ENCODE results near the gene S1PR3.

S1PR3 gene

DNA sequence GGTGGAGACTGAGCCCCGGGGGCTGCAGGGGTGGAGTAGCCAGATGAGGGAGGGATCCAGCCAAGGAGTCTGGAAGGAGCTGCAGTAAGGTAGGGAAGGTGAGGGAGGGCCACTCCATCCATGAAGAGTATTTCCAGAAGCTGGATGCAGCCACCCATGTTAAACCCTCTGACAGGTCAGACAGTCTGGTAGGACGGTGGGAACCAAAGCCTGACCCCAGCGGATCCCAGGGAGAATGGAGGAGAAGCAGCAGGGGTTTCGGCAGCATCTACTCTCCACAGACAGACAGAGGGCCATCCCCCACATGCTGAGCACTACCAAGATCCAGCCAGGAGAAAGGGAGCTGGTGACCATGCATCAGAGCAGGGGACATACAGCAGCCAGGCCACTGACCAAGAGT, 22.5 kb upstream of the S1PR3 start:
- no peak for DNase-seq (ENCODE audit: low read depth in 1 of 2, low spot score in 1 of 2)

- no peak for DNase-seq (ENCODE audit: low read depth in 1 of 2, low spot score in 1 of 2)
Measured at GRCh38 chr9:88969646-88970373, 21.5 kb upstream of the S1PR3 start.

GRCh38 chr9:88971131-88971960, 19.9 kb upstream of the S1PR3 start:
- DNase-seq (ENCODE audit: low read depth in 1 of 2, low spot score in 1 of 2): no peak

GRCh38 chr9:88972401-88972800, 18.9 kb upstream of the S1PR3 start:
- DNase-seq (ENCODE audit: low read depth in 1 of 2, low spot score in 1 of 2): no peak

DNA sequence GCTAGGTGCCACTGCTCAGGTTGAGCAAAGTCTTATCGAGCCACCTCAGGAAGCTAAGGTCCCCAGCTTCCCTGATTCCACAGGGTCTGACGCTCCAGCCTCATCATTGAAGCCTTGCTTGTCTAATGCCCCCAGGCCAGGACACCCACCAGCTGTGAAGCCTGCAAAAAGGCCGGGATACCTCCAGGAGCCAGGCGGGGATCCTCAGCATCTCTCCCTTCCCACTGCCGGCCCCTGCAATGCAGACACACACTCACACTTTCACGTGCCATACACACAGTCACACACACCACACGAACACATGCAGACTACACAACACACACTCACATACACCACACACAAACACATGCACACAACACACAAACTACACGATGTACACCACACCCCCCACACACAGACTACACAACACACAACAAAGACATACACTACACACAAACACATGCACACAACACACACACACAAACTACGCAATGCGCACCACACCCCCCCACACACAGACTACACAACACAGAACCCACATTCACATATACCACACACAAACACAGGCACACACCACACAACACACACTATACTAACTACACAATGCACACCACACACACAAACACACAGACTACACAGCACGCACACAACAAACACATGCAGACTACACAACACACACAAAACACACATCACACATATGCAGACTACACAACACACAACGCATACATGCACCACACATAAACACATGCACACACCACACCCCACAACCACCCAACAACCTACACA, 17.8 kb upstream of the S1PR3 start:
- no peak for DNase-seq (ENCODE audit: low read depth in 1 of 2, low spot score in 1 of 2)

- no peak for DNase-seq (ENCODE audit: low read depth in 1 of 2, low spot score in 1 of 2)
Measured at GRCh38 chr9:88974641-88975040, 16.6 kb upstream of the S1PR3 start.

DNA sequence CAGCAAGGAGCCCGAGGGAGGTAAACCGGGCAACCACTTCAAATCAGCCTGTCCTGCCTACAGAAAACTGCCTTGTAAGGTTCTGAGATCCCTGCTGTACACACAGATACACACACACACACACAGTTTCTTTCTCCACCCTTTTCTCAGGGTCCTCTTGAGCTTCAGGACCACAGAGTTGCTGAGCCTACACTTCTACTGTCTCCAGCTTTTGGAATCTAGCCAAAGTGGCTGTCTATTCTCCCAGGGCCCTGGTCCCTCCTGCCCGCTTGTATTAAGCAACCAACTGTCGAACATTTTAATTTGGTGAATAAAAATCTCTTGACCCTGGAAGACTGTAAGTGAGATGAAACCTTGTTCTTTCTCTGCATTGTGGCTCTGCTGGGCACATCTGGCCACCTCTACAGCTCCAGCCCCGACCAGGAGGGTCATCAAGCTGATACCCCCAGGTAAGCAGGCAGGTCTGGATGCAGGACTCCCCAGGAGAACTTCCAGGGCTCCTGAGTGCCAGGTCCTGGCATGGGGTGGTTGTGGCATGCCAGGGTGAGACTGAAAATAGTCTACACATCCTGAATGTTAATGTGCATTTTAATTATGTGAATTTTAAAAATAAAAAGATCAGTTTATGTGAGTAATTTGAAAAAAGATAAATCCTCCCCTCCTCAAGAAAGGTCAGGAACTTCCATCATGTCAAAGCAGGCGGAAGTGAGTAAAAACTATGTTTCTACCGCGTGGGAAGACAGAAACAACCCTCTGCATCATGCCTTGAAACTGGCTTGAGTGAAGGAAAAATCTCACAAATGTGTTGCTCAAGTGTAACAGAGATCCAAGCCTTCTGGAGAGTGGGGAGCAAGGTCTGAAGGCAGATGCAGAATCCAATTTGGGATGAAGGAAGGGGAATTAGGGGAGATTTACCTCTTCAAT, 15.0 kb upstream of the S1PR3 start:
- no peak for DNase-seq (ENCODE audit: low read depth in 1 of 2, low spot score in 1 of 2)

GRCh38 chr9:88976890-88977257, 14.4 kb upstream of the S1PR3 start:
- DNase-seq (ENCODE audit: low read depth in 1 of 2, low spot score in 1 of 2): no peak

DNA sequence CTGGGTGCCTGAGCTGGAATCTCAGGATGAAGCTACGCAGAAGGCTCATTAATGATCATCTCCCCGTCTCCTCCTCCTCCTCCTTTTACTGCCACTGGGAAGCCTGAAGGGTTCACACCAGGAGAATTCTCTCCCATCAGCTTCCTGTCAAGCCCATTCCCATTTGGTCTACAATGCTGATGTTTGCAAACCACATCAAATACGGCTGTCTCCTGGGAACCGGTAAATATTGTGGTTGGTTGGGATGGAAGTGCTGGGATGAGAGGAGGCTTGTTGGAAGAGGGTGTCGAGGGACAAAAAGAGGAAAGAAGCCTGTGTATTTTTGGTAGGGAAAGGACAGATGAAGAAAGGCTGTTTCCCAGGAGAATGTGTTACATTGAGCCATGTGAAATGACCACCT, 13.2 kb upstream of the S1PR3 start:
- no peak for DNase-seq (ENCODE audit: low read depth in 1 of 2, low spot score in 1 of 2)

GRCh38 chr9:88979021-88979420, 12.2 kb upstream of the S1PR3 start:
- DNase-seq (ENCODE audit: low read depth in 1 of 2, low spot score in 1 of 2): no peak

DNA sequence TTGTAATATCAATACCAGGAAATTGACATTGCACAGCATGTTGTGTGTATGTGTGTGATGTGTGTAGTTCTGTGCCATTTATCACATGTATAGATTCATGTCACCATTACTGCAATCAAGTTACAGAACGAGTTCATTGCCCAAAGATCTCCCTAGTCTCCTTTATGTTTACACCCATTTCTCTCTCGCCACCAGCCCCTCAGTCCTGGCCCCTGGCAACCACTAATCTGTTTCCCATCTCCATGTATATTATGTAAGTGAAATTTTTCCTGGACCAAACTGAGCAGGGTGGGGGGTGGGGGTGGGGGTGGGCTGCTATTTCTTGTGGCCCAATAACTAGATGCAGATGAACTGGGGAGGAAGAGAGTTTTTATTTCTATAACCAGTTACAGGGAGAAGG, 11.5 kb upstream of the S1PR3 start:
- DNase-seq (ENCODE audit: low read depth in 1 of 2, low spot score in 1 of 2): no peak

- no peak for DNase-seq (ENCODE audit: low read depth in 1 of 2, low spot score in 1 of 2)
Measured at GRCh38 chr9:88980740-88981203, 10.5 kb upstream of the S1PR3 start.

DNA sequence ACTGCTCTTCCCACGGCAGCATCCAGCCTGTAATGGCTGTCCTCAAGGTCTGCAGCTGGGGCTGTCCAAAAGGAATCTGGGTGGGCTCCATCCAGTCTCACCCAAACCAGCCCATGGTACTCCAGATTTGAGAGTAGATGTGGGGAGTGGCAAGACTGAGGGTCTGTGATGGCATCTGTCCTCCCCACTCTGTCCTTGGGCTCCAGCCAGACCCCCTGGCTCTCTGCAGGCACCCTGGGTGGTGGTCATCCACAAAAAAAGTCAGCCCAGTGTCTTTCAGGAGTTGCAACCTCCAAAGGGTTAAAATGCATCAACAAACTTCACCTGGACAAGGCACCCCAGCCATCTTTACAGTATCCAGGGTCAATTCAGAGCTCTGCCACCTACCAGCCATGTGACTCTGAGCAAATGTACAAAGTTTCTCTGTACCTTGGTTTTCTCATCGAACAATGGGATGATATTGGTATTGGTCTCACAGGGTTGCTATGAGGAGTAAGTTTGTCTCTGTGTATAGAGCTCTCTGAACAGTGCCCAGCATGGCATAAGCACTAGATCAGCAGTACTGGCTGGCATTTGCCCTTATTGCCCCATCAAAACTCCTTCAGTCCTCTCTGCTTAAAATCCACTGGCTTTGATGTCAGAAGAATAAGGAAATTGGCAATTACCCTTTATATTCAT, 7.3 kb upstream of the S1PR3 start:
- no peak for DNase-seq (ENCODE audit: low read depth in 1 of 2, low spot score in 1 of 2)

GRCh38 chr9:88984543-88984883, 6.8 kb upstream of the S1PR3 start:
- DNase-seq (ENCODE audit: low read depth in 1 of 2, low spot score in 1 of 2): no peak

DNA sequence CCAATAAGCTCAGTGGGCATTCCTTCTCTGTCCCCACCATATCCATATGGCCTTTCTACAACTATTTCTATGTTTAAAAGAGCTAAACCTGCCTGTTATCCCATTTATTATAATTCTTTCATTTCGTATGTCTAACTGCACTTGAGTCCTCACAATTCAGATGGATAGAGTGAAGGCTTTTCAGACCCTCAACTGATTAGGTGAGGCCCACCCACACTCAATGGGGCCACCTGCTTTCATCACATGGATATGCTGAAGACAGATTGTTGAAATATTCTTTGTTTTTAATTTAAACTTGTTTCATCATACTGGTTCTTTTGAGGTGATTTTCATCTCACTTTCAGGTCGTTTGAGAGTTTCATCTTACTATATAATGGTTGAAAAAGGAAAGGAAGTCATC, 5.7 kb upstream of the S1PR3 start:
- no peak for DNase-seq (ENCODE audit: low read depth in 1 of 2, low spot score in 1 of 2)

DNA sequence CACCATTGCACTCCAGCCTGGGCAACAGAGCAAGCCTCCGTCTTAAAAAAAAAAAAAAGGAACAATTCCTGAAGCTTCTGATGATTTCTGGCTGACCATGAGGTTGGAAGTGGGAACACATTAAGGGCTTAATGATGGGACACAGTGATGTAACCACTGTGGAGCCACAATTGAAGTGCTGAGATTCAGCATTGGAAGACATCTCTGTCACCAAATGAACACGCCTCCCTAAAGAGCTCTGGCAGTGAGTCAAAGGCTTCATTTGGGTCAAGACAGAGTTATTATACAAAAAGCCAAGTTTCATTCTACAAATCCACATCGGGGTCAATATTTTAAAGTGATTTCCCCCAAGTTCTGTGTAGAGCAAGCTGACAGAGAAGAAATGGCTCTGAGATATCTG, 4.5 kb upstream of the S1PR3 start:
- no peak for DNase-seq (ENCODE audit: low read depth in 1 of 2, low spot score in 1 of 2)

DNA sequence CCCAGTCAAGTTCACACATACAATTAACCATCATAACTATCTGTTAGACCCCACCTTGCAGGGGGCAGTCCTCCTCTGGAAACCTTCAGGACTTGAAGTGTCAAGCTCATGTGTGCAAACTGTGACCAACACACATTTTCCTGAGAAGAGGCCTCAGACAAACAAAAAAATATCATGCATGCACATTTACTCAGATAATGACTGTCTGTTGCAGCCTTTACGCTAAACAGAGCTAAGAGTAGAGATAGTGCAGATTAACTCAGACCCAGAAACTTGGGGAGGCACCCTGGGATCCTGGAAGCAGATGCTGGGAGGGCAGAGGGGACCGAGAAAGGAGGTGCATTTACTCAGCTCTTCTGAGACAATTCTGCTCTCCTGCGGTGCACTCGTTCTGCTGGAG, 3.6 kb upstream of the S1PR3 start:
- no peak for DNase-seq (ENCODE audit: low read depth in 1 of 2, low spot score in 1 of 2)

- peak in 1 of 2 donors; percentile 16 for DNase-seq (ENCODE audit: low read depth in 1 of 2, low spot score in 1 of 2)
Measured at GRCh38 chr9:88988796-88989641, 2.2 kb upstream of the S1PR3 start.

DNA sequence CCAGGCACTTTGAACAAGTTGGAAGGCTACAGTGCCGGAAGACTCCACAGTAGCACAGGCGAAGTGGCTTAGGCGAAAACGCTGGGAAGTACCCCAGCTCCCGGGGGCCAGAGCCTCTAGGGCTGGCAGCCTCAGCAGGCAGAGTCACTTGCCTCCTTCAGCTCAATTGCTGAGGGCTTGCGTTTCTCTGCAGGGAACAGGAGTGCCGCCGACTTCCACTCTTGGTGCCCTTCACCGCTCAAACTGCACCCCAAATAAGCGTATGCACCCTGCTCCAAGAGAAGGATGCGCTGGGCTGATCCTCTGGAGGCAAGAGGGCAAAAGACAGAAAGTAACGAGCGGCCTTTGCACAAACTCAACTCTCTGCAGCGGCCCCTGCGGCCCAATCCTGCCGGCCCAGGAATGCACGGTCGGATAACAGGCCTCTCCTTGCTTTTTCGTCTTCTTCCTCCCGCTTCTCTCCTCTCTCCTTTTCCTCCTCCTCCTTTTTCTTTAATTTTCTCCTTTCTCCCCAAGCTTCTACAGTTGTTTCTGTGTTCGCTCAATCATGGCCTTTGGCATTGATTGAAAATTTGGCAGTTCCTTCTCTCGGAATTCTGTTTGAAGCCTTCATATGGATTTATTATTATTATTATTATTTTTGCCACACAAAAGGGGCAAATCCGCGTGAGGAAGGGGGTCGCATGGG, 1.1 kb upstream of the S1PR3 start:
- DNase-seq (ENCODE audit: low read depth in 1 of 2, low spot score in 1 of 2): no peak

Data from activated CD4-positive, alpha-beta T cell treated with anti-CD3 and anti-CD28 coated beads, Interleukin-2, amount 50 U/mL, for 24 hours (primary cell).